B cell (primary cell): ENCODE measurements around the gene SMARCA4. TPM values are rescaled to one million over a fixed set of nuclear protein-coding genes. Genes with fewer than 3 reads are reported as not detected.
"Not testable (repeated sequence)": the region's sequence is repeated elsewhere in the genome, so short reads cannot be mapped to it uniquely, and the experiment has no call there.

Source experiments
- ATAC-seq: fragments of 200-7000 bp; cut with Tn5 transposase; one replicate; pipeline ENCODE4 v1.10.0; 2021; ENCODE audit warnings: low read depth, mild to moderate bottlenecking, moderate number of reproducible peaks, moderate library complexity
- CTCF ChIA-PET: fragments of 350-600 bp; sonication (Branson Sonifier 250); formaldehyde crosslinking; loops from one replicate; lab custom pipeline; 2021; ENCODE audit warnings: antibody characterized with exemption, inconsistent platforms; lab: Charles Lee
- POLR2A ChIA-PET: fragments of 350-600 bp; sonication (Branson Sonifier 250); formaldehyde crosslinking; loops from one replicate; lab custom pipeline; 2021; ENCODE audit warnings: antibody characterized with exemption; lab: Charles Lee
- DNase-seq: peaks from one replicate; pipeline ENCODE4 v3.0.0; 2013
- H2AFZ ChIP-seq: 2 replicates; pipeline ENCODE4 v1.6.1; 2012; ENCODE audit warnings: mild to moderate bottlenecking, low read depth, low read length; ENCODE audit not compliant: insufficient read depth, poor library complexity, severe bottlenecking
- H3K27ac ChIP-seq, 2 donors: 1 replicate in 1 of 2; 2 replicates in 1 of 2; pipeline ENCODE4 v1.5.1; 2012 to 2013; ENCODE audit warnings: low read length in 2 of 2, mild to moderate bottlenecking in 2 of 2, moderate library complexity in 1 of 2
- H3K27me3 ChIP-seq, 4 experiments: fragments of 200-600 bp in 1 of 4; sonication (generic) in 1 of 4; replicated peaks in 1 of 4; 1 replicate in 2 of 4; 2 replicates in 2 of 4; pipeline versions ENCODE4 v1.6.1 to v1.7.0; 2013 to 2016; ENCODE audit warnings: low read length in 3 of 4, mild to moderate bottlenecking in 2 of 4, mixed read lengths in 1 of 4, moderate library complexity in 1 of 4; ENCODE audit not compliant: insufficient read depth in 4 of 4, control insufficient read depth in 3 of 4; ENCODE audit errors: control extremely low read depth in 1 of 4
- H3K36me3 ChIP-seq, 2 experiments: replicated peaks in 1 of 2; 1 replicate in 1 of 2; 2 replicates in 1 of 2; pipeline versions ENCODE4 v1.6.1 to v1.7.1; 2013; ENCODE audit warnings: low read length in 1 of 2; ENCODE audit not compliant: insufficient read depth in 2 of 2, control insufficient read depth in 1 of 2; ENCODE audit errors: control extremely low read depth in 1 of 2, extremely low read depth in 1 of 2
- H3K4me1 ChIP-seq, 2 donors: fragments of 200-600 bp in 1 of 2; sonication (generic) in 1 of 2; 1 replicate in 1 of 2; 2 replicates in 1 of 2; pipeline versions ENCODE4 v1.5.1 to v1.6.1; 2013 to 2017; ENCODE audit warnings: low read length in 2 of 2; ENCODE audit not compliant: control insufficient read depth in 2 of 2, insufficient read depth in 2 of 2
- H3K4me2 ChIP-seq: replicated peaks from 2 replicates; pipeline ENCODE3; 2012; ENCODE audit warnings: mild to moderate bottlenecking, low read depth, low read length; ENCODE audit not compliant: poor library complexity, severe bottlenecking
- H3K4me3 ChIP-seq, 5 experiments: fragments of 200-600 bp in 1 of 5; sonication (generic) in 1 of 5; 1 replicate in 3 of 5; 2 replicates in 2 of 5; pipeline versions ENCODE4 v1.5.1 to v1.7.0; 2011 to 2016; ENCODE audit warnings: low read length in 4 of 5, mild to moderate bottlenecking in 4 of 5, low read depth in 2 of 5, control low read depth in 1 of 5, moderate library complexity in 1 of 5; ENCODE audit not compliant: insufficient read depth in 1 of 5; ENCODE audit errors: control extremely low read depth in 1 of 5, extremely low read depth in 1 of 5
- H3K79me2 ChIP-seq: fragments of 200-600 bp; sonication (generic); one replicate; pipeline ENCODE4 v1.6.0; 2016; ENCODE audit warnings: low read length; ENCODE audit not compliant: control insufficient read depth, insufficient read depth
- H3K9ac ChIP-seq: fragments of 200-600 bp; sonication (generic); 2 replicates; pipeline ENCODE4 v1.6.1; 2017; ENCODE audit warnings: mild to moderate bottlenecking, low read length, moderate library complexity
- H3K9me3 ChIP-seq, 3 donors: one replicate each; pipeline versions ENCODE4 v1.6.1 to v1.7.1; 2013; ENCODE audit warnings: low read length in 2 of 3; ENCODE audit not compliant: control insufficient read depth in 2 of 3, insufficient read depth in 1 of 3; ENCODE audit errors: control extremely low read depth in 1 of 3
- H4K20me1 ChIP-seq: 2 replicates; pipeline ENCODE4 v1.6.0; 2012; ENCODE audit warnings: mild to moderate bottlenecking, low read length; ENCODE audit not compliant: insufficient read depth, control insufficient read depth, poor library complexity, severe bottlenecking
- H3K27ac Mint-ChIP-seq: one replicate; pipeline ENCODE4 v1.8.0; 2021; ENCODE audit warnings: mixed read lengths
- H3K27me3 Mint-ChIP-seq: one replicate; pipeline ENCODE4 v1.8.0; 2021; ENCODE audit warnings: mixed read lengths
- H3K4me1 Mint-ChIP-seq: one replicate; pipeline ENCODE4 v1.8.0; 2021; ENCODE audit warnings: mixed read lengths
- H3K4me3 Mint-ChIP-seq: one replicate; pipeline ENCODE4 v1.8.0; 2021; ENCODE audit warnings: mixed read lengths
- H3K9me3 Mint-ChIP-seq: one replicate; pipeline ENCODE4 v1.8.0; 2022; ENCODE audit warnings: mixed read lengths; ENCODE audit not compliant: insufficient read depth
- CTCF ChIP-seq: fragments of 200-600 bp; IDR thresholded peaks from one replicate; pipeline ENCODE4 v1.8.0; 2022; ENCODE audit warnings: antibody characterized with exemption, mild to moderate bottlenecking
- EZH2 ChIP-seq: IDR thresholded peaks from 2 replicates; pipeline ENCODE4 v1.6.1; 2012; ENCODE audit warnings: borderline replicate concordance, low read depth, mild to moderate bottlenecking, moderate library complexity, low read length; ENCODE audit not compliant: insufficient read depth, poor library complexity, severe bottlenecking
- WGBS: methylation state at CpG from one replicate; pipeline ENCODE4 v1.1.5; 2013; ENCODE audit warnings: missing lambda C conversion rate; ENCODE audit not compliant: insufficient coverage; 5-methylcytosine and 5-hydroxymethylcytosine counted together
- intact Hi-C: fragments of 100-400 bp; cut with micrococcal nuclease; formaldehyde crosslinking; loops from one replicate; pipeline ENCODE4 v1.10.0; 2022
- polyA plus RNA-seq: library from polyadenylated mRNA; depleted of rRNA; stranded (reverse); fragments of >200 nt; gene quantifications from 2 replicates; pipeline ENCODE4 v1.2.3, GENCODE V29; 2012
- total RNA-seq, 2 donors: library from RNA; stranded (reverse); fragments of 120-200 nt in 1 of 2; gene quantifications; 1 replicate in 1 of 2; 2 replicates in 1 of 2; pipeline versions ENCODE4 v1.2.3 to v1.2.4, GENCODE V29; 2013 to 2022

SMARCA4 gene
- total and polyA plus RNA-seq, 2 donors (not counting 1 experiment from before 2014, with no cell fraction given) = 49.7 to 82.3 TPM

GRCh38 chr19:11101057-11101456, 140.2 kb downstream of the SMARCA4 start:
- no peak overlapping the region for H3K4me3 Mint-ChIP-seq
- CTCF ChIA-PET = no interaction called here
- peaks cover 6 to 8% of the 10 kb centered on the region in 2 donors for H3K4me1 ChIP-seq
- peaks cover 0 to 36% (median 10%) of the 10 kb centered on the region in 3 donors for H3K9me3 ChIP-seq
- intact Hi-C loops = no loop called here
- no peak for ATAC-seq
- peaks cover 6% of the 10 kb centered on the region for H3K4me1 Mint-ChIP-seq
- H2AFZ ChIP-seq = no peak overlapping the region
- no peak for TF ChIP-seq CTCF
- TF ChIP-seq EZH2 = no peak
- POLR2A ChIA-PET = no interaction called here
- peaks cover 3% of the 10 kb centered on the region for H3K79me2 ChIP-seq
- H4K20me1 ChIP-seq = no peaks in the 10 kb centered on the region
- peaks cover 12% of the 10 kb centered on the region for H3K27me3 Mint-ChIP-seq
- H3K4me3 ChIP-seq = no peak overlapping the region
- H3K27ac ChIP-seq = no peak overlapping the region
- peaks cover 0 to 2% of the 10 kb centered on the region in 2 experiments for H3K36me3 ChIP-seq
- H3K9me3 Mint-ChIP-seq = peaks cover 2% of the 10 kb centered on the region
- 100% methylated on average over 5 of the region's 5 CpGs for WGBS
- H3K4me2 ChIP-seq = no peak overlapping the region
- peaks cover 0 to 18% (median 3%) of the 10 kb centered on the region in 4 experiments for H3K27me3 ChIP-seq
- no peak overlapping the region for H3K27ac Mint-ChIP-seq
- no peak for DNase-seq
- no peak overlapping the region for H3K9ac ChIP-seq

DNA sequence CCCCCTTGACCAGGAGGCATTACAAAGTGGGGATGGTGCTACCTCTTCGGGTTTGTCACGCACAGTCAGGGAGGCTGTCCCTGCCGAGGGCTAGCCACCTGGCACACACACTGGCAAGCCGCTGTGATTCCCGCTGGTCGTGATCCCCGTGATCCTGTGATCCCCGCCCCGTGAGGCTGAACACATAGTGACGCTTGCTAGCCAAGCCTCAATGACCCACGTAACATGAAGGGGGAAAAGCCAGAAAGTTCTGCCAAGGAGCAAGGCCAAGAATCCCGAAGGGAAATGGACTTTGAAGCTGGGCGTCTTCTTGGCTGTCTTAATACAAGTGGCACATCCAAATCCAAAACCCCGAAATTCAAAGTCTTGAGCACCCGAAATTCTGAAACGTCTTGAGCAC, 142.1 kb downstream of the SMARCA4 start:
- Mint-ChIP-seq H3K27ac (no peak overlapping the region), H3K9me3 (peaks cover 2% of the 10 kb centered on the region), H3K4me3 (no peak overlapping the region), H3K27me3 (peaks cover 7% of the 10 kb centered on the region), H3K4me1 (no peaks in the 10 kb centered on the region)
- Histone ChIP-seq H3K4me2 (no peak overlapping the region), H3K9ac (no peak overlapping the region), H3K27me3 (peaks cover 0 to 5% (median 0%) of the 10 kb centered on the region in 4 experiments), H3K9me3 (peaks cover 0 to 28% (median 10%) of the 10 kb centered on the region in 3 donors), H3K27ac (no peak overlapping the region), H3K4me3 (no peak overlapping the region), H2AFZ (no peak overlapping the region), H3K4me1 (no peaks in the 10 kb centered on the region), H3K36me3 (peaks cover 0 to 4% of the 10 kb centered on the region in 2 experiments), H3K79me2 (peaks cover 3% of the 10 kb centered on the region), H4K20me1 (no peaks in the 10 kb centered on the region)
- no peak for DNase-seq
- WGBS = 96% methylated on average over 15 of the region's 16 CpGs
- CTCF ChIA-PET = no interaction called here
- no peak for ATAC-seq
- intact Hi-C loops = no loop called here
- TF ChIP-seq CTCF (no peak), EZH2 (no peak)
- POLR2A ChIA-PET = no interaction called here

- H3K79me2 ChIP-seq, H3K27ac ChIP-seq, H3K4me3 ChIP-seq, H3K4me2 ChIP-seq, H3K36me3 ChIP-seq, intact Hi-C loops, DNase-seq, H4K20me1 ChIP-seq, H3K27me3 Mint-ChIP-seq, H3K4me1 Mint-ChIP-seq, H3K27me3 ChIP-seq, H2AFZ ChIP-seq, POLR2A ChIA-PET, H3K4me1 ChIP-seq, H3K9ac ChIP-seq, ATAC-seq, H3K4me3 Mint-ChIP-seq, H3K9me3 Mint-ChIP-seq: not testable (repeated sequence)
- WGBS = 98% methylated on average over 8 of the region's 10 CpGs
- peaks cover 0 to 21% (median 7%) of the 10 kb centered on the region in 3 donors for H3K9me3 ChIP-seq
- CTCF ChIA-PET = interaction anchor here (0.7 to 1.2 kb wide), 2 partner anchors 23 to 105 kb away, joined by 3 read pairs; no protein-coding TSS in a partner anchor
- peak overlapping the region; percentile 2 for H3K27ac Mint-ChIP-seq
Observed at GRCh38 chr19:11103667-11104066, 142.8 kb downstream of the SMARCA4 start.
